ENCODE measurements around the gene VAMP1.

DNA sequence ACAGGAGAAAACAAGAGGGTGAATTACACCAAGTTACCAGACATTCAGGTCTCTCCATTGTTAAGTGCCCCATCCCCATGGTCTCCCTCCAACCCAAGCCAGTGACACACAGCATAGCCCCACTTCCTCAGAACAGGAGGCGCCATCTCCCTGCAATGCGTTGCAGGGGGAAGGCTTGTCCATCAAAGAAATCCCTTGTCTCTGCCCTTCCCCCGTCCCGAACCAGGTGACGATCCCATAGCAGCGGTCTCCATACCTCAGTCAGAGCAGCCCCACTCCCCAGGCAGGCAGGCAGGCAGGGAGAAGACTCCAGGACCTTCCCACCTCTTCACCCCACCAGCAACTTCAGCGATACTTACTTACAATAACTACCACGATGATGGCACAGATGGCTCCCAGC is 5.9 kb downstream of the VAMP1 start:
- no peak for TF ChIP-seq JUN (IDR thresholded peaks at IDR 0.05; ENCODE audit: low read depth, low read length)
- no peak for TF ChIP-seq SUZ12 (IDR thresholded peaks at IDR 0.05; ENCODE audit: low read length)
- no peak for TF ChIP-seq RNF2 (IDR thresholded peaks at IDR 0.05; ENCODE audit: borderline replicate concordance, low read depth, low read length, missing control alignments, poor library complexity, severe bottlenecking)

Data from H1 (cell line).